GM12874 (cell line): Measurements from ENCODE around the gene ACE.

Experiments used
- CTCF ChIP-seq: IDR thresholded peaks from 2 replicates; pipeline ENCODE4 v1.5.1; 2011; ENCODE audit warnings: low read depth, mild to moderate bottlenecking, control low read depth, low read length, moderate library complexity; ENCODE audit not compliant: insufficient read depth

ACE gene

GRCh38 chr17:63516910-63517824, 40.3 kb downstream of the ACE start:
- no peak for TF ChIP-seq CTCF

- no peak for TF ChIP-seq CTCF
Observed at GRCh38 chr17:63517825-63518534, 41.1 kb downstream of the ACE start.

GRCh38 chr17:63519116-63519881, 42.4 kb downstream of the ACE start:
- no peak for TF ChIP-seq CTCF

GRCh38 chr17:63519972-63520882, 43.4 kb downstream of the ACE start:
- TF ChIP-seq CTCF: no peak

- no peak for TF ChIP-seq CTCF
Observed at GRCh38 chr17:63523253-63523855, 46.5 kb downstream of the ACE start, which contains the start of gene KCNH6. TSS of gene KCNH6 (plus strand) at chr17:63523358. CDS start at chr17:63523414, 56 bp downstream.

- no peak for TF ChIP-seq CTCF
Observed at GRCh38 chr17:63524051-63524450, 47.2 kb downstream of the ACE start.
